ENCODE measurements around the gene PSMB3. TPM values are rescaled to one million over a fixed set of nuclear protein-coding genes. Genes with fewer than 3 reads are reported as not detected.

PSMB3 gene
- polyA plus RNA-seq, 1 of the 3 experiments (the other 2 are of a cell fraction), result 533 TPM

DNA sequence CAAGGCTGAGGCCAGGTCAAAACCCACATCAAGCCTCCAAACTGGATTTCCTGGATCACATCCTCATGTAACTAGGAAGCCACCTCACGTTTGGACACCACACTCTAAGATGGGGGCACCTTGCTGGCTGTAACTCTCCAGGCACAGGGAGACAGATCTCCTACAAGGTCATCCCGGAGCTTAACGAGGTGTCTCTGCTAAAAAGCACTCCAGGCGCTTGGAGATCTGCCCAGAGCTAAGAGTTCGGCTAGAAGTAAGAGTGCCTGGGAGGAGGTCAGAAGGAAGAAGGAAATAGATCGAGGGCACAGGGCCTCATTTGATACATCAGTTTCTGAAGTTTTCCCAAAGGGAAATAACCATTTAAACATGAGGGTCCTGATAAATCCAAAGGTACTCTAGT, 15.9 kb downstream of the PSMB3 start (continued):
- TF ChIP-seq RCOR1 (IDR thresholded peaks at IDR 0.05; ENCODE audit: low read length), result no peak
- TF ChIP-seq NFIC (IDR thresholded peaks at IDR 0.05; ENCODE audit: borderline replicate concordance), result no peak
- TF ChIP-seq TEAD4 (IDR thresholded peaks at IDR 0.05; ENCODE audit: borderline replicate concordance, insufficient read depth), result no peak
- TF ChIP-seq YY1 (IDR thresholded peaks at IDR 0.05; ENCODE audit: low read depth), result no peak
- no peak for TF ChIP-seq MXI1 (IDR thresholded peaks at IDR 0.05; ENCODE audit: low read depth, low read length)

DNA sequence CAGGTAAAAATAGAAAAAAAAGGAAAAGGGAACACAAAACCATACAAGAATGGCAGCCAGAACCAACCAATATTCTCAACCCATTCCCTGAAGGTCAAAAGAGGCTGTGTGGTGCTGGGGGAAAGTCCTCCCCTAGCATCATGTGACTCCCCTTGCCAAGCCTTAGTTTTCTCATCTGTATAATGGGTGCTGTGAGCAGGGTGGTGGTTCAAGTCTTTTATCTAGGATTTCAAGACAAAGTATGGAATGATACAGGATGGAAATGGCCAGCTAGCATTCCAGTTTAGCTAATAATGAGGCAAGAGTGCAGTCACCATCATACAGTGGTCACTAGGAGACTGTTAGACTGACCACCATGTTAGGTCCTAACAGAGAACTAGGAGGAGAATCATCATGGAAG, 20.7 kb downstream of the PSMB3 start:
- Histone ChIP-seq H3K4me1 (ENCODE audit: control insufficient read depth in 1 of 2, insufficient read depth in 2 of 2, low read depth in 1 of 2, low read length in 1 of 2) (peaks cover 0 to under 1% of the 10 kb centered on the region in 2 experiments; a peak in 2 of 4 replicates), H3F3A (replicated peaks; ENCODE audit: insufficient read depth) (peaks cover 4% of the 10 kb centered on the region), H3K27ac (ENCODE audit: low read depth in 2 of 2, low read length in 1 of 2) (no peak overlapping the region), H3K9me2 (no peaks in the 10 kb centered on the region), H3K27me3 (ENCODE audit: insufficient read depth) (no peaks in the 10 kb centered on the region), H3K4me3 (ENCODE audit: low read depth in 2 of 2, low read length in 1 of 2) (no peak overlapping the region), H3K9me3 (no peaks in the 10 kb centered on the region), H2AFZ (ENCODE audit: low read depth) (no peak overlapping the region), H3K9ac (no peak overlapping the region), H3K4me2 (no peak overlapping the region), H3K79me2 (ENCODE audit: insufficient read depth) (no peaks in the 10 kb centered on the region), H3K36me3 (replicated peaks in 1 of 2; ENCODE audit: control insufficient read depth in 1 of 2, insufficient read depth in 2 of 2, low read length in 1 of 2) (peaks cover 66 to 72% of the 10 kb centered on the region in 2 experiments), H4K20me1 (ENCODE audit: insufficient read depth) (no peaks in the 10 kb centered on the region)
- no peak for TF ChIP-seq MEF2A (IDR thresholded peaks at IDR 0.05; ENCODE audit: borderline replicate concordance, low read depth)
- no peak for TF ChIP-seq RXRA (IDR thresholded peaks at IDR 0.05; ENCODE audit: borderline replicate concordance, low read depth)
- no peak for TF ChIP-seq YY1 (IDR thresholded peaks at IDR 0.05; ENCODE audit: low read depth)
- TF ChIP-seq, protein P1, sequence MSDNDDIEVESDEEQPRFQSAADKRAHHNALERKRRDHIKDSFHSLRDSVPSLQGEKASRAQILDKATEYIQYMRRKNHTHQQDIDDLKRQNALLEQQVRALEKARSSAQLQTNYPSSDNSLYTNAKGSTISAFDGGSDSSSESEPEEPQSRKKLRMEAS (IDR thresholded peaks at IDR 0.05; ENCODE audit: low read depth), result no peak
- TF ChIP-seq RCOR1 (IDR thresholded peaks at IDR 0.05; ENCODE audit: low read length), result no peak
- TF ChIP-seq, protein P2, sequence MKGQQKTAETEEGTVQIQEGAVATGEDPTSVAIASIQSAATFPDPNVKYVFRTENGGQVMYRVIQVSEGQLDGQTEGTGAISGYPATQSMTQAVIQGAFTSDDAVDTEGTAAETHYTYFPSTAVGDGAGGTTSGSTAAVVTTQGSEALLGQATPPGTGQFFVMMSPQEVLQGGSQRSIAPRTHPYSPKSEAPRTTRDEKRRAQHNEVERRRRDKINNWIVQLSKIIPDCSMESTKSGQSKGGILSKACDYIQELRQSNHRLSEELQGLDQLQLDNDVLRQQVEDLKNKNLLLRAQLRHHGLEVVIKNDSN (IDR thresholded peaks at IDR 0.05; ENCODE audit: borderline replicate concordance, low read depth), result no peak
- TF ChIP-seq MXI1 (IDR thresholded peaks at IDR 0.05; ENCODE audit: low read depth, low read length), result no peak
- TF ChIP-seq RAD21 (IDR thresholded peaks at IDR 0.05; ENCODE audit: low read length), result no peak
- no peak for TF ChIP-seq ELF1 (IDR thresholded peaks at IDR 0.05)
- no peak for TF ChIP-seq TCF12 (IDR thresholded peaks at IDR 0.05)
- TF ChIP-seq SIN3A (IDR thresholded peaks at IDR 0.05; ENCODE audit: borderline replicate concordance, low read depth, low read length), result no peak
- TF ChIP-seq JUND (IDR thresholded peaks at IDR 0.05), result no peak
- POLR2A ChIA-PET, result no interaction called here
- CTCF ChIA-PET, result interaction anchor here (1.2 kb wide), 1 partner anchor 10 kb away, joined by 3 read pairs; no protein-coding TSS in a partner anchor
- DNase-seq, result no peak

DNA sequence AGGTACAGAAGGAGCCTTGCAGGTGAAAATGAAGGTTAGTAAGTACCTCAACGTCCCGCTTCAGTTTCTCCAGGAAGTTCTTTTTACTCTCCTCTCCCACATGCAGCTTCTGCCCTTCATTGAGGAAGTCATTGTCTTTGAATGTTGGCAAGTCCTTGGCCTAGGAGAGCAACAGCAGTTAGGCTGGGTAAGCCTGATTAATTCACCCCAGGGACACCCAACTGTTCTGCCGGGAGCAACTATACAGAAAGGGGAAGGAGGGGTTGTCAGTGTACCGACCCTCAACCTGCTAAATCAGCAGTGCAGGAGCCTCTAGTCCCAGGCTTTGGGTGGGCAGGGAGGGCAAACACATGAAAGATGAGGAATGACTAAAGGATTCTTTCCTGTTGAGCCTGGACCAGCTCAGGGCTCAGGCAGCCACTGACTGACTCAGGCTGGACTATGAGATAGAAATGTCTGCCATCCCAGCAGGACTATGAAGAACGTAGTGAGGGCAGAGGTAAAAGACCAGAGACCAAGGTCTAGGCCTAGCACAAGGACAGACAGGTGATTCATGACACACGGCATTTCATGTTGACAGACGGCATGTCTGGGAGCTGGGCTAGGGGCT, 25.2 kb downstream of the PSMB3 start:
- H4K20me1 ChIP-seq (ENCODE audit: insufficient read depth), result no peaks in the 10 kb centered on the region
- no peaks in the 10 kb centered on the region for H3K79me2 ChIP-seq (ENCODE audit: insufficient read depth)
- CTCF ChIA-PET, result interaction anchor here (0.7 to 1.8 kb wide), 2 partner anchors 16 to 467 kb away, joined by 3 to 5 read pairs; no protein-coding TSS in a partner anchor
- POLR2A ChIA-PET, result no interaction called here
- WGBS (ENCODE audit: low lambda C conversion rate), result 69% methylated on average over 7 of the region's 7 CpGs
- H3K4me1 ChIP-seq (ENCODE audit: control insufficient read depth in 1 of 2, insufficient read depth in 2 of 2, low read depth in 1 of 2, low read length in 1 of 2), result peaks cover 0 to 4% of the 10 kb centered on the region in 2 experiments; a peak in 1 of 4 replicates
- no peak overlapping the region for H3K4me3 ChIP-seq (ENCODE audit: low read depth in 2 of 2, low read length in 1 of 2)
- H3K27ac ChIP-seq (ENCODE audit: low read depth in 2 of 2, low read length in 1 of 2), result no peak overlapping the region
- H3K4me2 ChIP-seq, result no peak overlapping the region
- no peaks in the 10 kb centered on the region for H3K27me3 ChIP-seq (ENCODE audit: insufficient read depth)
- no peaks in the 10 kb centered on the region for H3K9me2 ChIP-seq
- no peak overlapping the region for H2AFZ ChIP-seq (ENCODE audit: low read depth)
- H3K36me3 ChIP-seq (replicated peaks in 1 of 2; ENCODE audit: control insufficient read depth in 1 of 2, insufficient read depth in 2 of 2, low read length in 1 of 2), result peaks cover 50 to 71% of the 10 kb centered on the region in 2 experiments
- H3K9ac ChIP-seq, result no peak overlapping the region
- H3K9me3 ChIP-seq, result no peaks in the 10 kb centered on the region
- no peak for DNase-seq
- no peaks in the 10 kb centered on the region for H3F3A ChIP-seq (replicated peaks; ENCODE audit: insufficient read depth)
- TF ChIP-seq, protein P3, sequence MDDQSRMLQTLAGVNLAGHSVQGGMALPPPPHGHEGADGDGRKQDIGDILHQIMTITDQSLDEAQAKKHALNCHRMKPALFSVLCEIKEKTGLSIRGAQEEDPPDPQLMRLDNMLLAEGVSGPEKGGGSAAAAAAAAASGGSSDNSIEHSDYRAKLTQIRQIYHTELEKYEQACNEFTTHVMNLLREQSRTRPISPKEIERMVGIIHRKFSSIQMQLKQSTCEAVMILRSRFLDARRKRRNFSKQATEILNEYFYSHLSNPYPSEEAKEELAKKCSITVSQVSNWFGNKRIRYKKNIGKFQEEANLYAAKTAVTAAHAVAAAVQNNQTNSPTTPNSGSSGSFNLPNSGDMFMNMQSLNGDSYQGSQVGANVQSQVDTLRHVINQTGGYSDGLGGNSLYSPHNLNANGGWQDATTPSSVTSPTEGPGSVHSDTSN (IDR thresholded peaks at IDR 0.05), result no peak
- TF ChIP-seq MXI1 (IDR thresholded peaks at IDR 0.05; ENCODE audit: low read depth, low read length) (no peak), TCF12 (IDR thresholded peaks at IDR 0.05) (no peak), EZH2phosphoT487 (IDR thresholded peaks at IDR 0.05; ENCODE audit: borderline replicate concordance, low read depth) (no peak), YY1 (IDR thresholded peaks at IDR 0.05; ENCODE audit: low read depth) (no peak), GATA2 (CRISPR knock-in tag; IDR thresholded peaks at IDR 0.05) (no peak), TAF1 (IDR thresholded peaks at IDR 0.05; ENCODE audit: borderline replicate concordance, low read depth, low read length) (no peak)
- TF ChIP-seq, protein P4, sequence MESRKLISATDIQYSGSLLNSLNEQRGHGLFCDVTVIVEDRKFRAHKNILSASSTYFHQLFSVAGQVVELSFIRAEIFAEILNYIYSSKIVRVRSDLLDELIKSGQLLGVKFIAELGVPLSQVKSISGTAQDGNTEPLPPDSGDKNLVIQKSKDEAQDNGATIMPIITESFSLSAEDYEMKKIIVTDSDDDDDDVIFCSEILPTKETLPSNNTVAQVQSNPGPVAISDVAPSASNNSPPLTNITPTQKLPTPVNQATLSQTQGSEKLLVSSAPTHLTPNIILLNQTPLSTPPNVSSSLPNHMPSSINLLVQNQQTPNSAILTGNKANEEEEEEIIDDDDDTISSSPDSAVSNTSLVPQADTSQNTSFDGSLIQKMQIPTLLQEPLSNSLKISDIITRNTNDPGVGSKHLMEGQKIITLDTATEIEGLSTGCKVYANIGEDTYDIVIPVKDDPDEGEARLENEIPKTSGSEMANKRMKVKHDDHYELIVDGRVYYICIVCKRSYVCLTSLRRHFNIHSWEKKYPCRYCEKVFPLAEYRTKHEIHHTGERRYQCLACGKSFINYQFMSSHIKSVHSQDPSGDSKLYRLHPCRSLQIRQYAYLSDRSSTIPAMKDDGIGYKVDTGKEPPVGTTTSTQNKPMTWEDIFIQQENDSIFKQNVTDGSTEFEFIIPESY (IDR thresholded peaks at IDR 0.05; ENCODE audit: borderline replicate concordance, low read depth), result no peak
- TF ChIP-seq, protein P5, sequence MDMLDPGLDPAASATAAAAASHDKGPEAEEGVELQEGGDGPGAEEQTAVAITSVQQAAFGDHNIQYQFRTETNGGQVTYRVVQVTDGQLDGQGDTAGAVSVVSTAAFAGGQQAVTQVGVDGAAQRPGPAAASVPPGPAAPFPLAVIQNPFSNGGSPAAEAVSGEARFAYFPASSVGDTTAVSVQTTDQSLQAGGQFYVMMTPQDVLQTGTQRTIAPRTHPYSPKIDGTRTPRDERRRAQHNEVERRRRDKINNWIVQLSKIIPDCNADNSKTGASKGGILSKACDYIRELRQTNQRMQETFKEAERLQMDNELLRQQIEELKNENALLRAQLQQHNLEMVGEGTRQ (IDR thresholded peaks at IDR 0.05; ENCODE audit: borderline replicate concordance, low read depth, low read length), result no peak

Data from SK-N-SH (cell line).